NAMALWA (cell line): Measurements from ENCODE around the gene UTP14C.
A peak's percentile ranks its signal among the peaks of the same experiment; 100 is the strongest.
"Not testable (repeated sequence)": the region's sequence is repeated elsewhere in the genome, so short reads cannot be mapped to it uniquely, and the experiment has no call there.

Experiments used
- DNase-seq: peaks from one replicate; pipeline ENCODE4 v3.0.0-alpha.2; 2015; ENCODE audit warnings: low spot score

UTP14C gene

GRCh38 chr13:52004511-52005170 lies 19.9 kb upstream of the UTP14C start:
- DNase-seq: no peak

GRCh38 chr13:52005841-52006522 lies 18.5 kb upstream of the UTP14C start:
- no peak for DNase-seq

- no peak for DNase-seq
Observed at GRCh38 chr13:52006523-52007245, 17.8 kb upstream of the UTP14C start.

- no peak for DNase-seq
Observed at GRCh38 chr13:52009946-52010345, 14.5 kb upstream of the UTP14C start.

- no peak for DNase-seq
Observed at GRCh38 chr13:52010890-52011631, 13.4 kb upstream of the UTP14C start, which contains the start of gene ATP7B. Gene ATP7B (minus strand): TSS chr13:52011450. CDS start chr13:52011337, 113 bp downstream.

GRCh38 chr13:52011632-52012511 lies 12.6 kb upstream of the UTP14C start, which contains the start of gene ALG11:
Gene ALG11 (plus strand): TSS chr13:52012398. CDS start chr13:52012419, 21 bp downstream.
- DNase-seq: peak; percentile 99

GRCh38 chr13:52012512-52012836 lies 12.0 kb upstream of the UTP14C start:
- DNase-seq: no peak

- DNase-seq: no peak
Observed at GRCh38 chr13:52016296-52016695, 8.2 kb upstream of the UTP14C start.

- no peak for DNase-seq
Observed at GRCh38 chr13:52020191-52020590, 4.3 kb upstream of the UTP14C start.

- no peak for DNase-seq
Observed at GRCh38 chr13:52022356-52022755, 2.1 kb upstream of the UTP14C start.

GRCh38 chr13:52025475-52026245 lies 1.2 kb downstream of the UTP14C start:
- no peak for DNase-seq

GRCh38 chr13:52026246-52026626 lies 1.7 kb downstream of the UTP14C start:
- no peak for DNase-seq

GRCh38 chr13:52027832-52028231 lies 3.3 kb downstream of the UTP14C start:
- no peak for DNase-seq

GRCh38 chr13:52029569-52029968 lies 5.1 kb downstream of the UTP14C start:
- DNase-seq: no peak

GRCh38 chr13:52030401-52030800 lies 5.9 kb downstream of the UTP14C start:
- not testable (repeated sequence) for DNase-seq

- no peak for DNase-seq
Observed at GRCh38 chr13:52033039-52033438, 8.5 kb downstream of the UTP14C start.

GRCh38 chr13:52034616-52035226 lies 10.2 kb downstream of the UTP14C start:
- DNase-seq: no peak

GRCh38 chr13:52036037-52036436 lies 11.5 kb downstream of the UTP14C start:
- DNase-seq: no peak

- no peak for DNase-seq
Observed at GRCh38 chr13:52043675-52044074, 19.2 kb downstream of the UTP14C start.

- no peak for DNase-seq
Observed at GRCh38 chr13:52047463-52047862, 23.0 kb downstream of the UTP14C start.
